Mucosa of descending colon (tissue), 3 donors: ENCODE data around the gene GAK. TPM values are rescaled to one million over a fixed set of nuclear protein-coding genes. Genes with fewer than 3 reads are reported as not detected.
A peak's percentile ranks its signal among the peaks of the same experiment; 100 is the strongest.
"Not testable (repeated sequence)": the region's sequence is repeated elsewhere in the genome, so short reads cannot be mapped to it uniquely, and the experiment has no call there.

ENCODE experiments used
- ATAC-seq: fragments of 200-7000 bp; cut with Tn5 transposase; one replicate; pipeline ENCODE4 v1.9.1; 2020; ENCODE audit warnings: mild to moderate bottlenecking, moderate library complexity
- DNase-seq, 3 donors: peaks; one replicate each; pipeline ENCODE4 v3.0.0-alpha.2; 2020
- H3K36me3 ChIP-seq: fragments of 200-600 bp; one replicate; pipeline ENCODE4 v1.8.0; 2021; ENCODE audit warnings: low read depth, mild to moderate bottlenecking
- H3K4me1 ChIP-seq: fragments of 200-600 bp; one replicate; pipeline ENCODE4 v1.8.0; 2021; ENCODE audit warnings: low read depth, mild to moderate bottlenecking
- H3K4me3 ChIP-seq: fragments of 200-600 bp; one replicate; pipeline ENCODE4 v1.8.0; 2021; ENCODE audit warnings: mild to moderate bottlenecking
- H3K9me3 ChIP-seq: fragments of 200-600 bp; one replicate; pipeline ENCODE4 v1.8.0; 2021; ENCODE audit warnings: mild to moderate bottlenecking
- CTCF ChIP-seq: fragments of 200-600 bp; IDR thresholded peaks from one replicate; pipeline ENCODE4 v1.8.0; 2022; ENCODE audit warnings: antibody characterized with exemption, mild to moderate bottlenecking
- intact Hi-C, 2 donors: fragments of 100-400 bp; cut with DNase I in 1 of 2; cut with micrococcal nuclease in 1 of 2; formaldehyde crosslinking; loops; one replicate each; pipeline versions ENCODE4 v1.11.0 to v1.11.1; 2022; cut with DNase I, micrococcal nuclease
- total RNA-seq, 3 donors: library from RNA; stranded (reverse); fragmentation: NEBNext Ultra II Directional in 2 of 3; extraction: Animal tissue kit (Norgen Biotek cat#: 25700) in 2 of 3; gene quantifications; one replicate each; pipeline versions ENCODE4 v1.2.1 to v1.2.4, GENCODE V29; 2021 to 2023
- donor health status: DM: no; HTN: no; CAD: no; lungs with moderate emphysema.
- donor health status: DM: no; HTN: no; CAD: no.
- donor health status: DM: no; HTN: yes; CAD: no.

Gene GAK
- total RNA-seq, 3 donors from 2014 or later = 155 to 259 (median 244) TPM

GRCh38 chr4:814312-814850 is 117.7 kb downstream of the GAK start:
- no peak for ATAC-seq
- intact Hi-C loops = no loop called here
- DNase-seq = peak in 2 of 3 donors; percentile 18 to 39
- Histone ChIP-seq H3K36me3 (no peaks in the 10 kb centered on the region), H3K4me3 (no peak overlapping the region), H3K9me3 (no peaks in the 10 kb centered on the region), H3K4me1 (peaks cover 3% of the 10 kb centered on the region)
- no peak for TF ChIP-seq CTCF

- ATAC-seq (no peak), DNase-seq (no peak)
These were observed 118.2 kb downstream of the GAK start for GRCh38 chr4:813900-814299.

GRCh38 chr4:808860-809570 is 123.1 kb downstream of the GAK start:
- intact Hi-C loops = no loop called here
- H3K4me1 ChIP-seq = peaks cover 2% of the 10 kb centered on the region
- no peak for TF ChIP-seq CTCF
- no peaks in the 10 kb centered on the region for H3K36me3 ChIP-seq
- H3K9me3 ChIP-seq = no peaks in the 10 kb centered on the region
- DNase-seq (no peak), ATAC-seq (no peak)
- H3K4me3 ChIP-seq = no peak overlapping the region

More at GRCh38 chr4:813900-814299, 118.2 kb downstream of the GAK start:
- H3K4me1 ChIP-seq = peaks cover 3% of the 10 kb centered on the region
- H3K36me3 ChIP-seq = no peaks in the 10 kb centered on the region
- intact Hi-C loops = no loop called here
- no peak for TF ChIP-seq CTCF
- H3K9me3 ChIP-seq = no peaks in the 10 kb centered on the region
- no peak overlapping the region for H3K4me3 ChIP-seq

- no peaks in the 10 kb centered on the region for H3K36me3 ChIP-seq
- intact Hi-C loops = no loop called here
- no peak for TF ChIP-seq CTCF
- H3K4me3 ChIP-seq = no peak overlapping the region
- DNase-seq (peak in 2 of 3 donors; percentile 58 to 65), ATAC-seq (peak; percentile 93)
- no peaks in the 10 kb centered on the region for H3K9me3 ChIP-seq
- H3K4me1 ChIP-seq = peaks cover 2% of the 10 kb centered on the region
These were observed 124.3 kb downstream of the GAK start for GRCh38 chr4:807792-808191.

- ATAC-seq, DNase-seq, H3K4me3 ChIP-seq, intact Hi-C loops, H3K36me3 ChIP-seq, H3K4me1 ChIP-seq, H3K9me3 ChIP-seq: not testable (repeated sequence)
These were observed 125.1 kb downstream of the GAK start for GRCh38 chr4:806979-807378.

GRCh38 chr4:804804-805203 is 127.3 kb downstream of the GAK start:
- no peak for TF ChIP-seq CTCF
- Histone ChIP-seq H3K4me3 (no peak overlapping the region), H3K4me1 (peaks cover 2% of the 10 kb centered on the region), H3K9me3 (no peaks in the 10 kb centered on the region), H3K36me3 (no peaks in the 10 kb centered on the region)
- no peak for ATAC-seq
- intact Hi-C loops = no loop called here
- peak in 1 of 3 donors; percentile 26 for DNase-seq
